PC-9 (cell line): ENCODE measurements around the gene STRIT1. TPM values are rescaled to one million over a fixed set of nuclear protein-coding genes. Genes with fewer than 3 reads are reported as not detected.

Experiments used
- BruUV-seq: library from RNA; stranded (reverse); fragments of 400-500 nt; replicated peaks from 2 replicates; lab custom pipeline; 2021; lab: Mats Ljungman, UMichigan
- CTCF ChIA-PET: fragments of 300-600 bp; sonication (Branson Sonifier 250); formaldehyde crosslinking; loops from one replicate; lab custom pipeline; 2022; ENCODE audit warnings: antibody characterized with exemption; lab: Charles Lee
- POLR2A ChIA-PET: fragments of 300-600 bp; sonication (Branson Sonifier 250); formaldehyde crosslinking; loops from one replicate; lab custom pipeline; 2022; ENCODE audit warnings: antibody characterized with exemption; ENCODE audit not compliant: unreplicated experiment; lab: Charles Lee
- DNase-seq, 2 experiments: peaks; one replicate each; pipeline versions ENCODE4 v3.0.0 to v3.0.0-alpha.2; 2015 to 2022; ENCODE audit warnings: mixed read lengths in 1 of 2
- H2AFZ ChIP-seq: fragments of 200-600 bp; sonication (generic); 2 replicates; pipeline ENCODE4 v1.8.1; 2017; ENCODE audit warnings: antibody characterized with exemption
- H3F3A ChIP-seq: fragments of 200-600 bp; sonication (generic); 2 replicates; pipeline ENCODE4 v1.8.1; 2017; ENCODE audit warnings: antibody characterized with exemption, mild to moderate bottlenecking, low read depth; ENCODE audit not compliant: insufficient read depth
- H3K27ac ChIP-seq: fragments of 200-600 bp; sonication (generic); 2 replicates; pipeline ENCODE4 v1.6.1; 2016; ENCODE audit warnings: mixed run types
- H3K27me3 ChIP-seq: fragments of 200-600 bp; sonication (generic); 2 replicates; pipeline ENCODE4 v1.6.1; 2016; ENCODE audit warnings: low read depth, mixed run types; ENCODE audit not compliant: insufficient read depth
- H3K36me3 ChIP-seq: fragments of 200-600 bp; sonication (generic); 2 replicates; pipeline ENCODE4 v1.6.1; 2016; ENCODE audit warnings: low read depth, mixed run types
- H3K4me1 ChIP-seq: fragments of 200-600 bp; sonication (generic); replicated peaks from 2 replicates; pipeline ENCODE4 v1.6.1; 2016; ENCODE audit warnings: mixed run types; ENCODE audit not compliant: insufficient read depth
- H3K4me2 ChIP-seq: fragments of 200-600 bp; sonication (generic); 2 replicates; pipeline ENCODE4 v1.6.1; 2017; ENCODE audit warnings: mixed run types
- H3K4me3 ChIP-seq: fragments of 200-600 bp; sonication (generic); 2 replicates; pipeline ENCODE4 v1.6.1; 2016; ENCODE audit warnings: mixed run types
- H3K79me2 ChIP-seq: fragments of 200-600 bp; sonication (generic); 2 replicates; pipeline ENCODE4 v1.6.1; 2017; ENCODE audit warnings: low read depth, mixed run types
- H3K9me2 ChIP-seq: fragments of 200-600 bp; sonication (generic); 2 replicates; pipeline ENCODE4 v1.8.1; 2017; ENCODE audit warnings: mild to moderate bottlenecking; ENCODE audit not compliant: insufficient read depth
- H3K9me3 ChIP-seq: fragments of 200-600 bp; sonication (generic); 2 replicates; pipeline ENCODE4 v1.8.1; 2016; ENCODE audit warnings: low read depth; ENCODE audit not compliant: insufficient read depth
- H4K20me1 ChIP-seq: fragments of 200-600 bp; sonication (generic); 2 replicates; pipeline ENCODE4 v1.8.1; 2017; ENCODE audit not compliant: insufficient read depth
- EZH2 ChIP-seq: fragments of 200-600 bp; sonication (generic); IDR thresholded peaks from 2 replicates; pipeline ENCODE4 v1.8.0; 2017; ENCODE audit warnings: antibody characterized with exemption, low read depth
- intact Hi-C: fragments of 100-400 bp; cut with micrococcal nuclease; formaldehyde crosslinking; loops from one replicate; pipeline ENCODE4 v1.10.0; 2022; ENCODE audit not compliant: unreplicated experiment
- total RNA-seq: library from RNA; stranded (reverse); gene quantifications from 2 replicates; pipeline ENCODE4 v1.2.3, GENCODE V29; 2021
- TF ChIP-seq, protein P1 (sequence below): fragments of 200-600 bp; sonication (generic); conservative IDR thresholded peaks from 2 replicates; pipeline ENCODE4 v1.6.1; 2017; ENCODE audit warnings: mixed run types, antibody characterized with exemption, mild to moderate bottlenecking, moderate library complexity

Gene STRIT1
- total RNA-seq, 1 experiment from 2014 or later, result not detected

DNA sequence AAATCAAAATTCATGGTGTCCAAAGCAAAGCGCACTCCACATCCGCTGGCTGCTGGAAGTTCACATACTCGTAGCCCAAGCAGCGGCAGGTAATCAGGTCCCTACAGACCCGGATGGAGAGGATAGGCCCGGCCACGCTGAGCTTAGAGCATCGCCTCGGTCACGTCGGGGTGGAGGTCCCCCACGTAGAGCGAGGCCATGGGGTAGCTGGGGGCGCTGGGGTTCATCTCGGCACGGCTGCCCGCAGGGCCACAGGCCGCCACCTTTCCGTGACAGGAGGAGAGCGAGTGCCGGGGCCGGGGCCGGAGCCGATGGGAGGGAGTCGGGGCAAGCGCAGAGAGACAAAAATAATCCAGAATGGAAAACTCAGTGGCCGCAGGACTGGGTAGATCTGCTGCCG, 16.1 kb upstream of the STRIT1 start:
- Histone ChIP-seq H3K9me2 (no peaks in the 10 kb centered on the region), H3K4me3 (no peak overlapping the region), H2AFZ (no peak overlapping the region), H3K4me2 (no peak overlapping the region), H3F3A (no peaks in the 10 kb centered on the region), H3K4me1 (peaks cover 16% of the 10 kb centered on the region), H3K9me3 (no peaks in the 10 kb centered on the region), H3K79me2 (no peaks in the 10 kb centered on the region), H3K27ac (no peak overlapping the region), H3K27me3 (no peaks in the 10 kb centered on the region), H3K36me3 (no peaks in the 10 kb centered on the region), H4K20me1 (no peaks in the 10 kb centered on the region)
- TF ChIP-seq, protein P1, sequence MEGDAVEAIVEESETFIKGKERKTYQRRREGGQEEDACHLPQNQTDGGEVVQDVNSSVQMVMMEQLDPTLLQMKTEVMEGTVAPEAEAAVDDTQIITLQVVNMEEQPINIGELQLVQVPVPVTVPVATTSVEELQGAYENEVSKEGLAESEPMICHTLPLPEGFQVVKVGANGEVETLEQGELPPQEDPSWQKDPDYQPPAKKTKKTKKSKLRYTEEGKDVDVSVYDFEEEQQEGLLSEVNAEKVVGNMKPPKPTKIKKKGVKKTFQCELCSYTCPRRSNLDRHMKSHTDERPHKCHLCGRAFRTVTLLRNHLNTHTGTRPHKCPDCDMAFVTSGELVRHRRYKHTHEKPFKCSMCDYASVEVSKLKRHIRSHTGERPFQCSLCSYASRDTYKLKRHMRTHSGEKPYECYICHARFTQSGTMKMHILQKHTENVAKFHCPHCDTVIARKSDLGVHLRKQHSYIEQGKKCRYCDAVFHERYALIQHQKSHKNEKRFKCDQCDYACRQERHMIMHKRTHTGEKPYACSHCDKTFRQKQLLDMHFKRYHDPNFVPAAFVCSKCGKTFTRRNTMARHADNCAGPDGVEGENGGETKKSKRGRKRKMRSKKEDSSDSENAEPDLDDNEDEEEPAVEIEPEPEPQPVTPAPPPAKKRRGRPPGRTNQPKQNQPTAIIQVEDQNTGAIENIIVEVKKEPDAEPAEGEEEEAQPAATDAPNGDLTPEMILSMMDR, result no peak
- no peak for TF ChIP-seq EZH2
- ChIA-PET POLR2A (no interaction called here), CTCF (no interaction called here)
- intact Hi-C loops, result no loop called here
- BruUV-seq, result no TSS peak
- DNase-seq, result no peak

DNA sequence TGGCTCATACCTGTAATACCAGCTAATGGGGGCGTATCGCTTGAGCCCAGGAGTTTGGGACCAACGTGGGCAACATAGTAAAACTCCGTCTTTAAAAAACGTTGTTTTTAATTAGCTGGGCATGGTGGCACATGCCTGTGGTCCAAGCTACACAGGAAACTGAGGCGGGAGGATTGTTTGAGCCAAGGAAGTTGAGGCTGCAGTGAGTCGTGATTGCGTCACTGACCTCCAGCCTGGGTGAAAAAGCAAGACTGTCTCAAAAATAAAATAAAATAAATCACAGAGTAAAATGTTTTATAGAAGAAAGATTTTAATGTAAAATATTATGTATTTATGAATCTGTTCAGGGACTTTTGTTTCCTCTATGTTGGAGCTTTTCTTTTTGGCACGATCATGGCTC, 15.3 kb upstream of the STRIT1 start:
- DNase-seq, result no peak
- no peaks in the 10 kb centered on the region for H3F3A ChIP-seq
- H3K79me2 ChIP-seq, result no peaks in the 10 kb centered on the region
- intact Hi-C loops, result no loop called here
- POLR2A ChIA-PET, result no interaction called here
- H3K27ac ChIP-seq, result no peak overlapping the region
- no peaks in the 10 kb centered on the region for H3K9me2 ChIP-seq
- no peak overlapping the region for H3K4me2 ChIP-seq
- no peaks in the 10 kb centered on the region for H4K20me1 ChIP-seq
- TF ChIP-seq, protein P1, result no peak
- TF ChIP-seq EZH2, result no peak
- H2AFZ ChIP-seq, result no peak overlapping the region
- no peaks in the 10 kb centered on the region for H3K36me3 ChIP-seq
- no peak overlapping the region for H3K4me3 ChIP-seq
- CTCF ChIA-PET, result no interaction called here
- BruUV-seq, result no TSS peak
- H3K9me3 ChIP-seq, result no peaks in the 10 kb centered on the region
- H3K4me1 ChIP-seq, result peaks cover 16% of the 10 kb centered on the region
- H3K27me3 ChIP-seq, result no peaks in the 10 kb centered on the region

DNA sequence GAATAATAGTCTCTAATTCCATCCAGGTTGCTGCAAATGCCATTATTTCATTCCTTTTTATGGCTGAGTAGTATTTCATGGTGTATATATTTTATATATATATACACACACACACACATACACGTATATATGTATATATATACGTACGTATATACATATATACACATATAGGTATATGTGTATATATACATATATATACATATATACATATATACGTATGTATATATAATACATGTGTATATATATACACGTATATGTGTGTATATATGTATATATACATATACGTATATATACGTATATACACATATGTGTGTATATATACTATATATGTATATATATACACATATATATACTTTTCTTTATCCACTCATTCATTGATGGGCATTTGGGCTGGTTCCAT, 13.7 kb upstream of the STRIT1 start:
- Histone ChIP-seq H3K9me2 (no peaks in the 10 kb centered on the region), H3K27me3 (no peaks in the 10 kb centered on the region), H3K27ac (no peak overlapping the region), H2AFZ (no peak overlapping the region), H3K36me3 (no peaks in the 10 kb centered on the region), H3K79me2 (no peaks in the 10 kb centered on the region), H3F3A (no peaks in the 10 kb centered on the region), H3K4me3 (no peak overlapping the region), H3K4me1 (peaks cover 3% of the 10 kb centered on the region; the same call in 1 of the 2 replicates), H3K9me3 (no peaks in the 10 kb centered on the region), H4K20me1 (no peaks in the 10 kb centered on the region), H3K4me2 (no peak overlapping the region)
- POLR2A ChIA-PET, result no interaction called here
- no TSS peak for BruUV-seq
- CTCF ChIA-PET, result no interaction called here
- no peak for TF ChIP-seq EZH2
- TF ChIP-seq, protein P1, result no peak
- intact Hi-C loops, result no loop called here
- no peak for DNase-seq
